Measurements from ENCODE around the gene KRT83. TPM values are rescaled to one million over a fixed set of nuclear protein-coding genes. Genes with fewer than 3 reads are reported as not detected.

The KRT83 gene
- total RNA-seq, 1 donor from 2014 or later, result not detected

GRCh38 chr12:52267266-52267665 lies 53.9 kb downstream of the KRT83 start:
- DNase-seq (ENCODE audit: low spot score), result no peak

- DNase-seq (ENCODE audit: low spot score), result no peak
These were observed 54.7 kb downstream of the KRT83 start for GRCh38 chr12:52266514-52266913.

DNA sequence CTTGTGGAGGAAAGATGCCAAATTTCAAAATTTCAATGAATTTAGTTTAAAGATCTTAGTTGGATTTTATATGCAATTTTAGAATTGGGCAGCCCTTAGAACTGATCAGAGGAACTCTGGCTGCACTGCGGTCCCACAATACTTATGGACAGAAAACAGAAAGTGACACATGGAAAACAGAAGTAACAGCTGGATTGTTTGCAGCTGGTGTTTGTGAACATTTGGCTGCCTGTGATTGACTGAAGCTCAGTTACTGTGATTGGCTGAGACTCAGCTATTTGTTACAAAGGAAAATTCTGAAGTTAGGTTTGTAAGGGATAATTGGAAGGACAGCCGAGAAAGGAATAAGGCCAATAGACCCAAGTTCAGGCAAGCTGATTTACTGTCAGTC lies 56.8 kb downstream of the KRT83 start:
- no peak for DNase-seq (ENCODE audit: low spot score)

Other genes starting within 250 kb of the KRT83 start
- not detected for gene SMIM41, start 241.7 kb downstream of the KRT83 start, total RNA-seq (ENCODE audit: insufficient read depth, low replicate concordance)
- not detected for gene KRT80, start 129.4 kb downstream of the KRT83 start, total RNA-seq (ENCODE audit: insufficient read depth, low replicate concordance)
- 7.7 TPM for gene KRT7, start 88.2 kb downstream of the KRT83 start, total RNA-seq (ENCODE audit: insufficient read depth, low replicate concordance)
- gene KRT86, start 46.8 kb downstream of the KRT83 start, total RNA-seq (ENCODE audit: insufficient read depth, low replicate concordance), result not detected
- 2.9 TPM for gene KRT81, start 29.9 kb downstream of the KRT83 start, total RNA-seq (ENCODE audit: insufficient read depth, low replicate concordance)
- not detected for gene KRT85, start 46.1 kb upstream of the KRT83 start, total RNA-seq (ENCODE audit: insufficient read depth, low replicate concordance)
- 2.2 TPM for gene KRT84, start 64.3 kb upstream of the KRT83 start, total RNA-seq (ENCODE audit: insufficient read depth, low replicate concordance)
- gene KRT82, start 84.9 kb upstream of the KRT83 start, total RNA-seq (ENCODE audit: insufficient read depth, low replicate concordance), result 1.7 TPM
- gene KRT75, start 113.0 kb upstream of the KRT83 start, total RNA-seq (ENCODE audit: insufficient read depth, low replicate concordance), result not detected
- 8.2 TPM for gene KRT6B, start 130.7 kb upstream of the KRT83 start, total RNA-seq (ENCODE audit: insufficient read depth, low replicate concordance)
- 2.6 TPM for gene KRT6C, start 152.4 kb upstream of the KRT83 start, total RNA-seq (ENCODE audit: insufficient read depth, low replicate concordance)
- 701 TPM for gene KRT6A, start 171.9 kb upstream of the KRT83 start, total RNA-seq (ENCODE audit: insufficient read depth, low replicate concordance)
- 446 TPM for gene KRT5, start 199.0 kb upstream of the KRT83 start, total RNA-seq (ENCODE audit: insufficient read depth, low replicate concordance)
- not detected for gene KRT71, start 231.7 kb upstream of the KRT83 start, total RNA-seq (ENCODE audit: insufficient read depth, low replicate concordance)